ENCODE data around the gene ZFHX3. TPM values are rescaled to one million over a fixed set of nuclear protein-coding genes. Genes with fewer than 3 reads are reported as not detected.

ZFHX3 gene
- total and polyA plus RNA-seq, 10 of the 15 experiments (the other 5 are each of a cell fraction or from before 2014, with no cell fraction given), result 0.68 to 8.6 (median 2.0) TPM

DNA sequence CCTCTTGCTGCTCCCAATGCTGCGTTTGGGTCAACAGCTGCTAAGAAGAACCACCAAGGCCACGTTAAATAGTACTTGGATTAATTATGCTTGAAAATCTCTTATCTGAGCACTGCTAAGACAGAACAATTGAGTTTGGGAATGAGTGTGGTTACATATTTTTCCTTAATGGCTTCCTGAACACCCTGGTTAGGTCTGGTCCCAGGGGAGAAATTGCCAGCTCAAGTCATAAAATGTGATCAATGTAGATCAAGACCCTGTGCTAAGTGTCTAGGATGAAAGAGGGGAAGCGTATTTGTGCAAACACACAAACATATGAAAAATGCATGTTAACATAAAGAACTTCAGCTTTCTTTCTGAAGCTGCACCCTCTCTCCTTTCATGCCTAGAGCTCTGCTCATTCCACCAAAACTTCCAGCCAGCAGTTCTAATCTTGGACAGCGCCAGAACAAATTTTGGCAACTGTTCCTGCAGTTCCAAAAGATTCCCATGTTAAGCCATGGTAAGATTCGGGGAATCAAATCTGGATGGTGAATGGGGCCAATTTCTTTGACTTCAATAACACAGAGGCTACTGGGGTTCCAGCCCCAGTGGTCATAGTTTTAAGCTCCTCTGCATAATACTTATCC is 72.0 kb downstream of the ZFHX3 start:
- ChIA-PET POLR2A (interaction anchor here (0.6 kb wide), 1 partner anchor 1643 kb away, joined by 3 read pairs; no protein-coding TSS in a partner anchor), CTCF (no interaction called here), RAD21 (ENCODE audit: unreplicated experiment) (no interaction called here), SMC1A (ENCODE audit: uncharacterized antibody, unreplicated experiment) (interaction anchor here (1.0 kb wide), 1 partner anchor 143 kb away, joined by 4 read pairs; no protein-coding TSS in a partner anchor)
- intact Hi-C loops (cut with micrococcal nuclease; ENCODE audit: unreplicated experiment) (no loop called here), in situ Hi-C loops (cut with MboI) (no loop called here)
- WGBS (ENCODE audit: insufficient coverage, insufficient replicate concordance, low lambda C conversion rate, missing lambda C conversion rate), result 83% methylated on average over 5 of the region's 5 CpGs
- BruUV-seq (replicated peaks), result no TSS peak
- Histone ChIP-seq H3K36me3 (ENCODE audit: control insufficient read depth in 2 of 2, insufficient read depth in 2 of 2, low read length in 1 of 2) (no peaks in the 10 kb centered on the region), H3K79me2 (ENCODE audit: control insufficient read depth, insufficient read depth, low read length) (no peaks in the 10 kb centered on the region), H3K27ac (ENCODE audit: control insufficient read depth, insufficient read depth) (no peak overlapping the region), H3K4me3 (no peak overlapping the region), H3K9ac (ENCODE audit: control insufficient read depth, insufficient read depth, low read length) (no peak overlapping the region), H4K20me1 (ENCODE audit: control insufficient read depth, insufficient read depth) (no peaks in the 10 kb centered on the region), H3K4me1 (ENCODE audit: control insufficient read depth, insufficient read depth, low read length) (no peaks in the 10 kb centered on the region), H3K9me3 (replicated peaks; ENCODE audit: control insufficient read depth, insufficient read depth, low read length) (no peaks in the 10 kb centered on the region), H2AFZ (ENCODE audit: control insufficient read depth, low read depth, low read length) (no peak overlapping the region), H3K27me3 (replicated peaks in 1 of 2; ENCODE audit: control insufficient read depth in 2 of 2, insufficient read depth in 2 of 2, low read length in 1 of 2) (no peaks in the 10 kb centered on the region), H3K4me2 (ENCODE audit: control insufficient read depth, insufficient read depth) (no peak overlapping the region)
- TF ChIP-seq BACH1 (IDR thresholded peaks at IDR 0.05; ENCODE audit: borderline replicate concordance) (no peak), RELA (IDR thresholded peaks at IDR 0.05; ENCODE audit: borderline replicate concordance, partially characterized antibody) (no peak), NBN (IDR thresholded peaks at IDR 0.05) (no peak), SMC3 (IDR thresholded peaks at IDR 0.05; ENCODE audit: borderline replicate concordance, low read length) (no peak), HDAC6 (IDR thresholded peaks at IDR 0.05; ENCODE audit: unreplicated experiment) (no peak), ESRRA (IDR thresholded peaks at IDR 0.05; ENCODE audit: low read length) (no peak), RB1 (IDR thresholded peaks at IDR 0.05; ENCODE audit: borderline replicate concordance) (no peak), BHLHE40 (IDR thresholded peaks at IDR 0.05; ENCODE audit: borderline replicate concordance in 1 of 2, low read depth in 2 of 2, low read length in 1 of 2) (no peak), TCF12 (IDR thresholded peaks at IDR 0.05; ENCODE audit: low read depth, low read length) (no peak), IRF4 (IDR thresholded peaks at IDR 0.05; ENCODE audit: low read depth, low read length) (no peak), PML (IDR thresholded peaks at IDR 0.05; ENCODE audit: low read length) (no peak), RAD21 (IDR thresholded peaks at IDR 0.05; ENCODE audit: insufficient read depth, low read depth, low read length) (no peak), NR2C1 (IDR thresholded peaks at IDR 0.05) (no peak), GABPA (IDR thresholded peaks at IDR 0.05; ENCODE audit: low read depth) (no peak)
- TF ChIP-seq, protein P1, sequence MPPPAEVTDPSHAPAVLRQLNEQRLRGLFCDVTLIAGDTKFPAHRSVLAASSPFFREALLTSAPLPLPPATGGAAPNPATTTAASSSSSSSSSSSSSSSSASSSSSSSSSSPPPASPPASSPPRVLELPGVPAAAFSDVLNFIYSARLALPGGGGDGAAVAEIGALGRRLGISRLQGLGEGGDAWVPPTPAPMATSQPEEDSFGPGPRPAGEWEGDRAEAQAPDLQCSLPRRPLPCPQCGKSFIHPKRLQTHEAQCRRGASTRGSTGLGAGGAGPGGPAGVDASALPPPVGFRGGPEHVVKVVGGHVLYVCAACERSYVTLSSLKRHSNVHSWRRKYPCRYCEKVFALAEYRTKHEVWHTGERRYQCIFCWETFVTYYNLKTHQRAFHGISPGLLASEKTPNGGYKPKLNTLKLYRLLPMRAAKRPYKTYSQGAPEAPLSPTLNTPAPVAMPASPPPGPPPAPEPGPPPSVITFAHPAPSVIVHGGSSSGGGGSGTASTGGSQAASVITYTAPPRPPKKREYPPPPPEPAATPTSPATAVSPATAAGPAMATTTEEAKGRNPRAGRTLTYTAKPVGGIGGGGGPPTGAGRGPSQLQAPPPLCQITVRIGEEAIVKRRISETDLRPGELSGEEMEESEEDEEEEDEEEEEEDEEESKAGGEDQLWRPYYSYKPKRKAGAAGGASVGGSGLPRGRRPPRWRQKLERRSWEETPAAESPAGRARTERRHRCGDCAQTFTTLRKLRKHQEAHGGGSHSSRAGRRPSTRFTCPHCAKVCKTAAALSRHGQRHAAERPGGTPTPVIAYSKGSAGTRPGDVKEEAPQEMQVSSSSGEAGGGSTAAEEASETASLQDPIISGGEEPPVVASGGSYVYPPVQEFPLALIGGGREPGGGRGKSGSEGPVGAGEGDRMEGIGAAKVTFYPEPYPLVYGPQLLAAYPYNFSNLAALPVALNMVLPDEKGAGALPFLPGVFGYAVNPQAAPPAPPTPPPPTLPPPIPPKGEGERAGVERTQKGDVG (CRISPR knock-in tag; IDR thresholded peaks at IDR 0.05), result no peak
- TF ChIP-seq, protein P2, sequence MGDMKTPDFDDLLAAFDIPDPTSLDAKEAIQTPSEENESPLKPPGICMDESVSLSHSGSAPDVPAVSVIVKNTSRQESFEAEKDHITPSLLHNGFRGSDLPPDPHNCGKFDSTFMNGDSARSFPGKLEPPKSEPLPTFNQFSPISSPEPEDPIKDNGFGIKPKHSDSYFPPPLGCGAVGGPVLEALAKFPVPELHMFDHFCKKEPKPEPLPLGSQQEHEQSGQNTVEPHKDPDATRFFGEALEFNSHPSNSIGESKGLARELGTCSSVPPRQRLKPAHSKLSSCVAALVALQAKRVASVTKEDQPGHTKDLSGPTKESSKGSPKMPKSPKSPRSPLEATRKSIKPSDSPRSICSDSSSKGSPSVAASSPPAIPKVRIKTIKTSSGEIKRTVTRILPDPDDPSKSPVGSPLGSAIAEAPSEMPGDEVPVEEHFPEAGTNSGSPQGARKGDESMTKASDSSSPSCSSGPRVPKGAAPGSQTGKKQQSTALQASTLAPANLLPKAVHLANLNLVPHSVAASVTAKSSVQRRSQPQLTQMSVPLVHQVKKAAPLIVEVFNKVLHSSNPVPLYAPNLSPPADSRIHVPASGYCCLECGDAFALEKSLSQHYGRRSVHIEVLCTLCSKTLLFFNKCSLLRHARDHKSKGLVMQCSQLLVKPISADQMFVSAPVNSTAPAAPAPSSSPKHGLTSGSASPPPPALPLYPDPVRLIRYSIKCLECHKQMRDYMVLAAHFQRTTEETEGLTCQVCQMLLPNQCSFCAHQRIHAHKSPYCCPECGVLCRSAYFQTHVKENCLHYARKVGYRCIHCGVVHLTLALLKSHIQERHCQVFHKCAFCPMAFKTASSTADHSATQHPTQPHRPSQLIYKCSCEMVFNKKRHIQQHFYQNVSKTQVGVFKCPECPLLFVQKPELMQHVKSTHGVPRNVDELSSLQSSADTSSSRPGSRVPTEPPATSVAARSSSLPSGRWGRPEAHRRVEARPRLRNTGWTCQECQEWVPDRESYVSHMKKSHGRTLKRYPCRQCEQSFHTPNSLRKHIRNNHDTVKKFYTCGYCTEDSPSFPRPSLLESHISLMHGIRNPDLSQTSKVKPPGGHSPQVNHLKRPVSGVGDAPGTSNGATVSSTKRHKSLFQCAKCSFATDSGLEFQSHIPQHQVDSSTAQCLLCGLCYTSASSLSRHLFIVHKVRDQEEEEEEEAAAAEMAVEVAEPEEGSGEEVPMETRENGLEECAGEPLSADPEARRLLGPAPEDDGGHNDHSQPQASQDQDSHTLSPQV (IDR thresholded peaks at IDR 0.05), result no peak
- no peak for DNase-seq (ENCODE audit: low read depth, low spot score)
- no peak for ATAC-seq
- no peak for FAIRE-seq
